Dedifferentiated amniotic fluid mesenchymal stem cell (primary cell): ENCODE measurements around the gene ADGRB3.
"Not testable (repeated sequence)": the region's sequence is repeated elsewhere in the genome, so short reads cannot be mapped to it uniquely, and the experiment has no call there.

Source experiments
- DNase-seq: peaks from one replicate; pipeline ENCODE4 v3.0.0-alpha.2; 2016; ENCODE audit errors: extremely low spot score

The ADGRB3 gene

GRCh38 chr6:68779366-68779765, 144.3 kb downstream of the ADGRB3 start:
- DNase-seq = no peak

DNA sequence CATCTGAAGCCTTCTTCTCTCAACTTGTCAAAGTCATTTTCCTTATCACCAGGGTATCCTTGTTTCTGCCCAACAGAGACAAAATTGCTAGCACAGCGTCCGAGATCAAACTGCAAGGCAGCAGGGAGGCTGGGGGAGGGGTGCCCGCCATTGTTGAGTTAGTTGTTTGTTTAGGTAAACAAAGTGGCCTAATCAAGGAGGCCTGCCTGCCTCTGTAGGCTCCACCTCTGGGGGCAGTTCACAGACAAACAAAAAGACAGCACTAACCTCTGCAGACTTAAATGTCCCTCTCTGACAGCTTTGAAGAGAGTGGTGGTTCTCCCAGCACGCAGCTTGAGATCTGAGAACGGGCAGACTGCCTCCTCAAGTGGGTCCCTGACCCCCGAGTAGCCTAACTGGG, 155.0 kb downstream of the ADGRB3 start:
- DNase-seq = not testable (repeated sequence)

DNA sequence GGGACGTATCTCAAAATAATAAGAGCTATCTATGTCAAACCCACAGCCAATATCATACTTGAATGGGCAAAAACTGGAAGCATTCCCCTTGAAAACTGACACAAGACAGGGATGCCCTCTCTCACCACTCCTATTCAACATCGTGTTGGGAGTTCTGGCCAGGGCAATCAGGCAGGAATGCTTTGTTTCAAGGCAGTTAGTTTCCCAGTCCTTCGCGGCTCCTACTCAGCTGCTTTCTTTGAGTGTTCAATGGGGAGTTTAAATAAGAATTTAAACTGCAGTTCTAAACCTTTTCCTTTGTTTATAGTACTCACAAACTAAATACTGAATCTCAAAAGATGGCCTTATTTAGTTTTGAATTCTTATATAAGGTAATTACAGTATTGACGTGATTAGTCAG, 179.9 kb downstream of the ADGRB3 start:
- DNase-seq = not testable (repeated sequence)

DNA sequence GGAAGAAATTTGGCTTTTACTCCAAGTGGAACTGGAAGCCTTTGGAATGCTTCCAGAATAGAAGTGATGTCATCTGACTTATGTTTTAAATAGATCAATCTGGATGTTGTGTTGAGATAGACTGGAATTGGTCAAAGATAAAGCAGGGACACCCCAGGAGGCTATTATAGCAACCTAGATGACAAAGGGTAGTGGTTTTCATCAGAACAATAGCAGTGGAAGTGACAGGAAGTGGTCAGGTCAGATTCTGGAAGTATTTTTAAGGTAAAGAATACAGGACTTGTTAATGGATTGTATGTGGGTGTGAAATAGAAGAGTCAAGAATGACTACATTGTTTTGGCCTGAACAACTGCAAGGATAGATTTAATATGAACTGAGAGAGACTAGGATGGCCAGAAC, 191.4 kb downstream of the ADGRB3 start:
- DNase-seq = no peak

DNA sequence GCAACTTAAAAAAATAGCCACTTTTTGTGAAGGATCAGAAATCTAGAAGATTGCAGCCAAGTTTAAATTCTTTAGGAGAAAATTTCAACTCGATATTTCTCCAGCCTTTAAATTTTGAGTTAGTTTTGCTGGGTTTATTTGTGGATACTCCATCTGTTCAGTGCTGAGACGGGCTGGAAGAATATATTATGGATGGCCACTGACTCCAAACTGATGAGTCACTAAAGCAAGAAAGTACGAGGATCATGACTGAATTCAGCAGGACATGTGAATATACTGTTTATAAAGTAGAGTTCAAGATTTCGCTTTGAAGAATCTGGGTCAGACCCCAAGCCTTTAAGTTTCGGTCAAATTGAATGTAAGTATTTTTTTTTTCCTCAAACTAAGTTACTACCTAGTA, 199.5 kb downstream of the ADGRB3 start:
- no peak for DNase-seq

DNA sequence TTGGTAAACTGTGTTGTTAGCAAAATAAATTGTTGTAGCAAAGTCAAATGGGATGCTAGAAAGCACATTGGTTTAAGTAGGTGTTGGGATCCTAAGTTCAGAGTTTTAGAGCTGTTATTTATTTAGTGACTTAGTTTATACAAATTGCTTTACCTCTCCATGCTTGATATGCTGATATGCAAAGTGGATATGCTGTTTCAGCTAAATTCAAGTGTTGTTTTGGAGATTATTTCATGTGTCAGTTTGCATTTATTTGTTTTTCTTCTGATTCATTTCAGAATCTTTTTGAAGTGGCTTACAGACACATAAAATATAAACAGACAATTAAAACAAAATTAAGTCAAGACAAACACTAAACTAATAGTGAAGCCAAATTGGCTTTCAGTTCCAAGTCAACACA, 203.5 kb downstream of the ADGRB3 start:
- DNase-seq = no peak

DNA sequence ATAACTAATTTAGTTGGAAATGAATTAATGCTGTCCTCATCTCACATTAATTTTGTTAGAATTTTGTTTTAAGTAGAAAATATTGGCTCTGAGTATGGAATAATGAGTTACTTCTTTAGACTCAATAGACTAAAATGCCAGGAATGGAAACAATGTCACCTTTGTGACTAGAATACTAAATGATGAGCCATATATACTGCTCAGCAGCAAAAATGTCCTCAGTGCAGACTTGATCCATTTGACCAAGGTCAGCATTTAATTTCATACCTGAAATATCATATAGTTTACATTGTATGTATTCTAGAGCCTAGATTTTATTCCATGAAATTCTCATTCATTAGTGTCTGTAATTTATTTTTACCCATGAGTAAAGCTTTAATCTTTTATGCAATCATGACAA, 217.7 kb downstream of the ADGRB3 start:
- no peak for DNase-seq

DNA sequence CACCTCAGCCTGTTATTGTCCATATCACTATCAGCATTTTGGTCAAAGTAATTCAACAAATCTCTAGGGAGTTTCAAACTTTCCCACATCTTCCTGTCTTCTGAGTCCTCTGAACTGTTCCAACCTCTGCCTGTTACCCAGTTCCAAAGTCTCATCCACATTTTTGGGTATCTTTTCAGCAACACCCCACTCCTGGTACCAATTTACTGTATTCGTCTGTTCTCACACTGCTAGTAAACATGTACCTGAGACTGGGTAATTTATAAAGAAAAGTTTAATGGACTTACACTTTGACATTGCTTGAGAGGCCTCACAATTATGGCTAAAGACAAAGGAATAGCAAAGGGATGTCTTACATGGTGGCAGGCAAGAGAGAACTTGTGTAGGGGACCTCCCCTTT, 224.2 kb downstream of the ADGRB3 start:
- DNase-seq = no peak

DNA sequence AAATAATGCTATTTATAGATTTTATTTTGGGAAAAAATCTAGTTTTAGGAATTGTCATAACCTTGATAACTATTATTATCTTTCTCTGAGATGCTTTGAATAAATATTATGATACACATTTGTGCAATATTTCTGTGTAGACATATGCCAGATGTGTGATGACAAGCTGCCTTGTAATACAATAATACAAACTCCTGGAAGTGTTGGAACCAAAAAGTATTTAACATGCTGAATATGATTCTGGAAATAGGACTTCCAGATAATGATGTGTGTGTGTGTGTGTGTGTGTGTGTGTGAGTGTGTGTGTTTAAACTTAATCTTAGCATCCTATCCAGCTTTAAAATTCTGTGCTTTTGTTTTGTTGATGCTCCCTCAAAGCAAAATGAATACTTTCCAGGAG, 233.6 kb downstream of the ADGRB3 start:
- no peak for DNase-seq

DNA sequence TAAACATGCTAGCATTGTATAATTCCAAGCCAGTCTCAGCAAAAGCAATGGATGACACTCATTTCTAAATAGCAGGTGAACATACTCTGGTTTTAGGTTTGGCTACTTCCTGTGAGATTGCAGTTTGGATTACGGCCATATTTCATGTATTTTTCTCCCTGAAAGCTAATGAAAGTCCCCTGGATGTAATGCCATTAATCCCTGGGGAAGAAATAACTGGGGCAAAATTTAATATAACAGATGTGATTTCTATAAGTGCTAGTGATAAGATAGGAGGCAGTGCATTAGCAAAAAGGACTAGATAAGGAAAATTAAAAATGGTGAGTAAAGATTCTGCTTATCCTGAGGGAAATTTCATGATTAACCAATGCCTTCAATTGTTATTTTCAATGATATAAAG, 238.2 kb downstream of the ADGRB3 start:
- no peak for DNase-seq

DNA sequence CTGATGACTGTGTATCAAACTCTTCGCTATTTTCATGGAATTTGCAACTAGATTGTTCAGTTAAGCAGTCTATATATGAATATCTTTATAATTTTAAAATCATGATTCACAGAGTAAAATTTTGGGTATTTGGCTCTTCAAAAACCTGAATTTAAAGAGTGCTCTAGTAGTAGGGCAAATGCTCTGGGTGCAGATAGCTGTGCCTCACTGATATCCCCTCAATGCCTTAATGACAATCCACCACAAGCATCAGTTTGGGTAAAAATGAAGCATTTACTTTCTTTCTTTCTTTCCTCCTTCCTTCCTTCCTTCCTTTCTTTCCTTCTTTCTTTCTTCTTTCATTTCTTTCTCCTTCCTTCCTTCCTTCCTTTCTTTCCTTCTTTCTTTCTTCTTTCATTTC, 239.7 kb downstream of the ADGRB3 start:
- DNase-seq = no peak

- no peak for DNase-seq
These were observed 240.3 kb downstream of the ADGRB3 start for GRCh38 chr6:68875403-68875802.

DNA sequence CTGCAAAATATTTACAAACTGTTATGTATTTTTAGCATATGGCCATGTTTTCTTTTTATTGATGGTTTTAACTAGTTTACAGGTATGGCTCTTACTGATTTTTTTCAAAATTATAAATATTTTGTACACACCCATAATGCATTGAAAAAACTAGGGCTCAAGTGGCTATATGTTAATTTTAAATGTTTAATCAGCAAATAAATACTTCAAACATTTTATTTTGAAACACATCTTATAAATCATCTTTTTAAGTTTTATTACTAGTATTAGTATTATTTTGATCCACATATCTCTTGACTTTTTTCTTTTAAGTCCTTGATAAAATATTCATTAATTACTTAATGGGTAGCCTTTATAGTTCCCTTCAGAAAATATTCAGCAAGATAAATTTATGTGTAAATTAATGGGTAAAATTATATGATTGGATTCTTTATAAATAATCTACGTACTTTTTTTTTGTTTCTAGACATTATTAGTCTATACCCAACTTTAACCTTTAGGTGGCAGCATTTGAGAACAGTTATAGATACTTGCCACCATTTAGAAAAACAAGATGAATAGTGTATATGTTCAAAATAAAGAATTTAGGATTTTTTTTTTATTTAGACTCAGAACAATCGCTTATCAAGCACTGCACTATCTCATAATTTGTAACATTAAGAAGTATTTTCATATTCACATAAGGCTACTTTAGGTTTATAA, 241.9 kb downstream of the ADGRB3 start:
- DNase-seq = no peak

- DNase-seq = no peak
These were observed 245.2 kb downstream of the ADGRB3 start for GRCh38 chr6:68880050-68880813.

- DNase-seq = not testable (repeated sequence)
These were observed 248.2 kb downstream of the ADGRB3 start for GRCh38 chr6:68883325-68883724.

- DNase-seq = no peak
These were observed 256.3 kb downstream of the ADGRB3 start for GRCh38 chr6:68891419-68891818.

DNA sequence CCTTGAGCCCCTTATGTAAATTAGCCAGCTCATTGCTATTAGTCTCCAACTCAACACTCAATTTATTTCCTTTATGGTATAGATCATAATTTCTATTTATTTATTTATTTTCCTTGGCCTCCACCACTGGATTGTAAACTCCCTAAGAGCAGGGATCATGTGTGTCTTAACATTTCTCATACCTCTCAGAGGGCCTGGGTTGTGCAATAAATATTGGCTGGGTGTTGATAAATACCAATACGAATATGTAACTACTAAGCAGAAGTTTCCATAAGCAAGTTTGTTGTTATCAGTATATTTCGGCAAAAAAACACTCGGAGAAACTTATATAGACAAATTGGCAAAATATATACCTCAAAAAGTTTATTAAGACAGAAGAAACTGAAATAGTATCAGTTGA, 257.4 kb downstream of the ADGRB3 start:
- DNase-seq = no peak

GRCh38 chr6:68895929-68896328, 260.8 kb downstream of the ADGRB3 start:
- no peak for DNase-seq

DNA sequence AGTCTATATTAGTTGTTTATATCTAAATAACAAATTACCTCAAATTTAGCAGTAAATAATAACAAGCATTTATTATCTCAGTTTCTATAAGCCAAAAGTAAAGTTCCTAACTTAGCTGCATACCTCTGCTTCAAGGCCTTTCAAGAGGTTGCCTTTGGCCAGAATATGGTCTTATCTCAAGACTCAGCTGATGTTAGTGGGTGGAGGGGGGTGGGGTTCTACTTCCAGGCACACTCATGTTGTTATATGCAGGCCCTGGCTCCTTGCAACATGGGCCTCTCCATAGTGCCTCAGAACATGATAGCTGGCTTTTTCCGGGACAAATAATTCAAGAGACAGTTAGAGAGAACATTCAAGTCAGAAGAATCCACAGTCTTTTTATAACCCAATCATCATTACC, 266.0 kb downstream of the ADGRB3 start:
- no peak for DNase-seq

DNA sequence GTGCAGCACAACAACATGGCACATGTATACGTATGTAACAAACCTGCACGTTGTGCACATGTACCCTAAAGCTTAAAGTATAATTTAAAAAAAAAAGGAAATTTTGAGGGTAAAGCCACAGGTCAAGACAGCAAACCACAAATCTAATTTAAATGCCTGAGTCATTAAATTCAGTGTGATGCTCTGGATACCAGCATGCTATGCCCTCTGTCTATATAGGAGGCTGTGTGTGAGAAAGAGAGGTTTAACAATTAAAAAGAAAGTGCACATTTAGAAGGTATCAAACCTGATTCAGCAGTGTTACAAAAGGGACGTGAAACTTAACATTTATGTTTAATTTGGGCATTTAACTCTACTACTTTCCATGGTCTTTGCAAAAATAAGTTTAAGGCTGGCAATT, 276.3 kb downstream of the ADGRB3 start:
- DNase-seq = no peak

GRCh38 chr6:68911811-68912210, 276.7 kb downstream of the ADGRB3 start:
- no peak for DNase-seq

GRCh38 chr6:68912805-68913204, 277.7 kb downstream of the ADGRB3 start:
- not testable (repeated sequence) for DNase-seq

DNA sequence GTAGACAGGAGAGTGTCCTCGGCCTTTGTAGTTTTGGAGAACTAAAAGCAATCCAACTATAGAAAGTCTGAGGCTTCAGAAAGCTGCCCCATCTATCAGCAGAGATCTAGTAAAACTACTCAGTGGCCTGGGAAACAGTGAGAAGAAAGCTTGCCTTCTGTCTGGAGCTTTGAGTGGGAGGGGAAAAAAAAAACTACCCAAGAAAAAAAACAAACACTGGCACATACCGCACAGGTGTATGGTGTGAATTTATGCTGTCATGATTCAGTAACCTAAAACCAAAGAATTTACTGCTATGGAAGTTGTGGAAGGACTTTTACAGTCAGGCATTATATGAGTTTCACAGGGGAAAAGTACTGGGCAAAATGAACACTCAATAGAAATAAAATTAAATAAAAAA, 280.5 kb downstream of the ADGRB3 start:
- DNase-seq = no peak

DNA sequence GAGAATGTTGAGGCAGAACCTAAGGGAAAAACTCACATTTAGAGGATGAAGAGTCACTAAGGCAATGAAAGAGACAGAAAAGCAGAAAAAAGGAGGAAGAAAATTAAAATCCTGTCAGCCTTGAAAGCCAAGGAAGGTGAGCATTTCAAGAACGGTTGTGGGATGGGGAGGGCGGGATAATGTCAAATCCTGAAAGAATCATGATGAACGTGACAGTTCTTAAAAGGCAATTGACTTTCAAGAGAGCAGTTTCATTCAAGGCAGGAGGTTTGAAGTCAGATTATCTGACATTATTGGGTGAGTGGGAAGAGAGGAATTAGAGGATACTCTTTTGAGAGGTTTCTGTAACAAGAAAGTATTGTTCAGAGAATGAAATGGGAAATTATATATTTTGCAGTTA, 284.5 kb downstream of the ADGRB3 start:
- no peak for DNase-seq
